Heart left ventricle (tissue), 16 donors: ENCODE measurements around the gene BTBD3. TPM values are rescaled to one million over a fixed set of nuclear protein-coding genes. Genes with fewer than 3 reads are reported as not detected.

ENCODE experiments used
- ATAC-seq, 4 donors: fragments of 200-7000 bp; cut with Tn5 transposase; one replicate each; pipeline ENCODE4 v1.9.1; 2020 to 2022; ENCODE audit warnings: moderate library complexity in 4 of 4, mild to moderate bottlenecking in 3 of 4, moderate number of reproducible peaks in 1 of 4
- DNase-seq, 5 donors: peaks; one replicate each; pipeline ENCODE4 v3.0.0-alpha.2; 2020
- H3K27ac ChIP-seq, 12 donors: fragments of 200-600 bp; sonication (generic) in 4 of 12; one replicate each; pipeline versions ENCODE4 v1.5.0 to v1.8.0; 2016 to 2022; ENCODE audit warnings: mild to moderate bottlenecking in 2 of 12
- H3K27me3 ChIP-seq, 9 donors: fragments of 200-600 bp; sonication (generic) in 2 of 9; one replicate each; pipeline versions ENCODE4 v1.5.1 to v1.8.0; 2016 to 2022; ENCODE audit warnings: mild to moderate bottlenecking in 3 of 9
- H3K36me3 ChIP-seq, 9 donors: fragments of 200-600 bp; sonication (generic) in 2 of 9; one replicate each; pipeline versions ENCODE4 v1.5.0 to v1.8.0; 2018 to 2022; ENCODE audit warnings: mild to moderate bottlenecking in 2 of 9
- H3K4me1 ChIP-seq, 12 donors: fragments of 200-600 bp; sonication (generic) in 4 of 12; one replicate each; pipeline versions ENCODE4 v1.5.0 to v1.8.0; 2016 to 2022; ENCODE audit warnings: mild to moderate bottlenecking in 3 of 12
- H3K4me3 ChIP-seq, 12 donors: fragments of 200-600 bp; sonication (generic) in 4 of 12; one replicate each; pipeline versions ENCODE4 v1.5.0 to v1.8.0; 2017 to 2022; ENCODE audit warnings: mild to moderate bottlenecking in 9 of 12, moderate library complexity in 4 of 12
- H3K9me3 ChIP-seq, 12 donors: fragments of 200-600 bp; sonication (generic) in 4 of 12; one replicate each; pipeline versions ENCODE4 v1.5.0 to v1.8.0; 2016 to 2022; ENCODE audit warnings: mild to moderate bottlenecking in 1 of 12
- CTCF ChIP-seq, 12 donors: fragments of 200-600 bp; sonication (generic) in 4 of 12; IDR thresholded peaks; one replicate each; pipeline versions ENCODE4 v1.5.0 to v1.8.0; 2018 to 2022; ENCODE audit warnings: antibody characterized with exemption in 12 of 12, mild to moderate bottlenecking in 5 of 12
- POLR2A ChIP-seq, 2 donors: fragments of 450-650 bp; IDR thresholded peaks; one replicate each; pipeline ENCODE4 v1.6.1; 2017; ENCODE audit warnings: antibody characterized with exemption in 2 of 2, mild to moderate bottlenecking in 2 of 2, moderate library complexity in 2 of 2
- WGBS, 4 donors: extraction: QIAGEN DNeasy Blood & Tissue Kit in 2 of 4; methylation state at CpG; one replicate each; pipeline versions ENCODE4 v1.1.5 to v1.1.7; 2013 to 2018; 5-methylcytosine and 5-hydroxymethylcytosine counted together
- intact Hi-C, 10 donors: fragments of 100-400 bp; cut with DNase I; formaldehyde crosslinking; loops; one replicate each; pipeline versions ENCODE4 v1.11.1 to v1.14.2; 2022
- polyA plus RNA-seq, 2 donors: library from polyadenylated mRNA; stranded (reverse); fragments of 200-250 nt; gene quantifications; one replicate each; pipeline ENCODE4 v1.2.3, GENCODE V29; 2013
- total RNA-seq, 9 donors: library from RNA; depleted of rRNA in 2 of 9; stranded (reverse); fragments of >200 nt in 2 of 9; fragmentation: NEBNext Ultra II Directional in 3 of 9; extraction: Animal tissue kit (Norgen Biotek cat#: 25700) in 3 of 9; gene quantifications; one replicate each; pipeline versions ENCODE4 v1.1.0 to v1.2.4, GENCODE V29; 2016 to 2023
- donor health status: ischemic (EF 13 %, LVEDD 7.1; RV severe dilation, severe dysfunction).
- donor health status: healthy with polysubstance abuse.
- donor health status: DM: no; HTN: yes; CAD: no.
- donor health status: DM: no; HTN: no; CAD: no.
- donor health status: ischemic (EF 25% LVEDD 6.9; RV normal size, moderate dysfunction).
- donor health status: ischemic (EF 25% LVEDD 5.7; RV mildly dilated, moderate dysfunction).
- donor health status: healthy.
- donor health status: DM: yes; HTN: yes; CAD: no.
- donor health status: ischemic (EF 35%, LVEDD 5.7; RV mildly dilated, moderate dysfunction).
- donor health status: nonischemic (EF 11% LVEDD 7.7; RV severe dilation, severe dysfunction).
- donor health status: DM: yes; HTN: yes; CAD: no.
- donor health status: PGD.
- donor health status: ischemic (EF 29% LVEDD 5.4; RV normal size, mild dysfunction).
- donor health status: nonischemic (EF 23%, LVEDD 6.1; RV moderate dilation, normal function).

Gene BTBD3
- total and polyA plus RNA-seq, 11 donors: 4.8 to 33.9 (median 23.9) TPM

GRCh38 chr20:11948806-11949205 lies 31.1 kb downstream of the BTBD3 start:
- no peak overlapping the region for H3K27ac ChIP-seq
- ATAC-seq: no peak
- H3K4me3 ChIP-seq: no peak overlapping the region
- intact Hi-C loops: no loop called here
- no peaks in the 10 kb centered on the region for H3K36me3 ChIP-seq
- no peak for DNase-seq
- no peaks in the 10 kb centered on the region for H3K27me3 ChIP-seq
- TF ChIP-seq CTCF (IDR thresholded peaks at IDR 0.05) (no peak), POLR2A (IDR thresholded peaks at IDR 0.05) (no peak)
- H3K9me3 ChIP-seq: no peaks in the 10 kb centered on the region
- H3K4me1 ChIP-seq: no peaks in the 10 kb centered on the region

GRCh38 chr20:11949711-11950110 lies 32.0 kb downstream of the BTBD3 start:
- H3K4me3 ChIP-seq: no peak overlapping the region
- H3K36me3 ChIP-seq: no peaks in the 10 kb centered on the region
- no peaks in the 10 kb centered on the region for H3K27me3 ChIP-seq
- intact Hi-C loops: loop anchor here in 1 of 10 donors (10.0 kb wide), 1 partner anchor 145 kb away; no protein-coding TSS in a partner anchor
- peaks cover 0 to 3% (median 0%) of the 10 kb centered on the region in 12 donors for H3K9me3 ChIP-seq
- TF ChIP-seq CTCF (IDR thresholded peaks at IDR 0.05) (no peak), POLR2A (IDR thresholded peaks at IDR 0.05) (no peak)
- ATAC-seq: no peak
- no peak overlapping the region for H3K27ac ChIP-seq
- H3K4me1 ChIP-seq: no peaks in the 10 kb centered on the region
- 79 to 91% (median 85%) methylated on average over 3 of the region's 3 CpGs for WGBS, 4 donors
- no peak for DNase-seq

- Histone ChIP-seq H3K36me3 (no peaks in the 10 kb centered on the region), H3K4me3 (no peak overlapping the region), H3K4me1 (no peaks in the 10 kb centered on the region), H3K9me3 (peaks cover 0 to 10% (median 0%) of the 10 kb centered on the region in 12 donors), H3K27me3 (no peaks in the 10 kb centered on the region), H3K27ac (no peak overlapping the region)
- DNase-seq (no peak), ATAC-seq (no peak)
- intact Hi-C loops: loop anchor here in 1 of 10 donors (10.0 kb wide), 1 partner anchor 143 kb away; no protein-coding TSS in a partner anchor
- TF ChIP-seq CTCF (IDR thresholded peaks at IDR 0.05) (no peak), POLR2A (IDR thresholded peaks at IDR 0.05) (no peak)
- WGBS, 4 donors: 76 to 86% (median 84%) methylated on average over 3 of the region's 3 CpGs
Measured at GRCh38 chr20:11951696-11952095, 34.0 kb downstream of the BTBD3 start.

- peaks cover 0 to 10% (median 0%) of the 10 kb centered on the region in 12 donors for H3K9me3 ChIP-seq
- H3K4me3 ChIP-seq: no peak overlapping the region
- H3K27ac ChIP-seq: no peak overlapping the region
- DNase-seq (no peak), ATAC-seq (no peak)
- TF ChIP-seq POLR2A (IDR thresholded peaks at IDR 0.05): no peak
- TF ChIP-seq CTCF (IDR thresholded peaks at IDR 0.05): no peak
- WGBS, 4 donors: 90 to 96% (median 94%) methylated on average over 4 of the region's 4 CpGs
- intact Hi-C loops: loop anchor here in 1 of 10 donors (10.0 kb wide), 1 partner anchor 142 kb away; no protein-coding TSS in a partner anchor
- H3K27me3 ChIP-seq: no peaks in the 10 kb centered on the region
- no peaks in the 10 kb centered on the region for H3K4me1 ChIP-seq
- H3K36me3 ChIP-seq: no peaks in the 10 kb centered on the region
Measured at GRCh38 chr20:11952639-11953038, 34.9 kb downstream of the BTBD3 start.
